ENCODE measurements around the gene MALSU1.
A peak's percentile ranks its signal among the peaks of the same experiment; 100 is the strongest.

The MALSU1 gene

GRCh38 chr7:23298885-23299769, at the start of gene MALSU1:
TSS of gene MALSU1 (plus strand) at chr7:23299339. CDS start at chr7:23299353, 14 bp downstream.
- Histone ChIP-seq H3K36me3 (ENCODE audit: control insufficient read depth in 1 of 2, insufficient read depth in 2 of 2, low read length in 2 of 2) (peaks cover 7 to 11% of the 10 kb centered on the region in 2 donors), H3K27me3 (ENCODE audit: control insufficient read depth in 1 of 2, insufficient read depth in 2 of 2, low read length in 2 of 2) (no peaks in the 10 kb centered on the region), H3K4me3 (ENCODE audit: low read depth in 1 of 2, low read length in 2 of 2) (peak within 1 kb of the TSS; percentile 86 to 91), H3K9ac (ENCODE audit: low read depth in 1 of 2, low read length in 2 of 2) (peak within 1 kb of the TSS; percentile 81 to 86), H3K4me1 (ENCODE audit: control insufficient read depth in 1 of 2, insufficient read depth in 2 of 2, low read length in 2 of 2) (peaks cover 16% of the 10 kb centered on the region in 2 donors), H3K27ac (ENCODE audit: low read depth, low read length) (peak within 1 kb of the TSS; percentile 61), H3K9me3 (ENCODE audit: control insufficient read depth in 1 of 2, low read length in 2 of 2) (no peaks in the 10 kb centered on the region)

GRCh38 chr7:23249486-23249885, 49.7 kb upstream of the MALSU1 start:
- no peak overlapping the region for H3K9ac ChIP-seq (ENCODE audit: low read depth in 1 of 2, low read length in 2 of 2)
- H3K36me3 ChIP-seq (ENCODE audit: control insufficient read depth in 1 of 2, insufficient read depth in 2 of 2, low read length in 2 of 2) = no peaks in the 10 kb centered on the region
- no peak overlapping the region for H3K4me3 ChIP-seq (ENCODE audit: low read depth in 1 of 2, low read length in 2 of 2)
- no peak overlapping the region for H3K27ac ChIP-seq (ENCODE audit: low read depth, low read length)
- H3K9me3 ChIP-seq (ENCODE audit: control insufficient read depth in 1 of 2, low read length in 2 of 2) = no peaks in the 10 kb centered on the region
- H3K27me3 ChIP-seq (ENCODE audit: control insufficient read depth in 1 of 2, insufficient read depth in 2 of 2, low read length in 2 of 2) = peaks cover 25 to 32% of the 10 kb centered on the region in 2 donors
- no peaks in the 10 kb centered on the region for H3K4me1 ChIP-seq (ENCODE audit: control insufficient read depth in 1 of 2, insufficient read depth in 2 of 2, low read length in 2 of 2)

- no peak overlapping the region for H3K4me3 ChIP-seq (ENCODE audit: low read depth in 1 of 2, low read length in 2 of 2)
- no peaks in the 10 kb centered on the region for H3K9me3 ChIP-seq (ENCODE audit: control insufficient read depth in 1 of 2, low read length in 2 of 2)
- no peak overlapping the region for H3K9ac ChIP-seq (ENCODE audit: low read depth in 1 of 2, low read length in 2 of 2)
- no peaks in the 10 kb centered on the region for H3K36me3 ChIP-seq (ENCODE audit: control insufficient read depth in 1 of 2, insufficient read depth in 2 of 2, low read length in 2 of 2)
- no peak overlapping the region for H3K27ac ChIP-seq (ENCODE audit: low read depth, low read length)
- H3K4me1 ChIP-seq (ENCODE audit: control insufficient read depth in 1 of 2, insufficient read depth in 2 of 2, low read length in 2 of 2) = no peaks in the 10 kb centered on the region
- peaks cover 2 to 7% of the 10 kb centered on the region in 2 donors for H3K27me3 ChIP-seq (ENCODE audit: control insufficient read depth in 1 of 2, insufficient read depth in 2 of 2, low read length in 2 of 2)
Measured at GRCh38 chr7:23254051-23254681, 45.0 kb upstream of the MALSU1 start.

- H3K36me3 ChIP-seq (ENCODE audit: control insufficient read depth in 1 of 2, insufficient read depth in 2 of 2, low read length in 2 of 2) = no peaks in the 10 kb centered on the region
Measured at GRCh38 chr7:23256731-23257130, 42.4 kb upstream of the MALSU1 start.

GRCh38 chr7:23260371-23260770, 38.8 kb upstream of the MALSU1 start:
- Histone ChIP-seq H3K9ac (ENCODE audit: low read depth in 1 of 2, low read length in 2 of 2) (no peak overlapping the region), H3K4me3 (ENCODE audit: low read depth in 1 of 2, low read length in 2 of 2) (no peak overlapping the region), H3K27me3 (ENCODE audit: control insufficient read depth in 1 of 2, insufficient read depth in 2 of 2, low read length in 2 of 2) (peaks cover 0 to 7% of the 10 kb centered on the region in 2 donors), H3K36me3 (ENCODE audit: control insufficient read depth in 1 of 2, insufficient read depth in 2 of 2, low read length in 2 of 2) (no peaks in the 10 kb centered on the region), H3K9me3 (ENCODE audit: control insufficient read depth in 1 of 2, low read length in 2 of 2) (no peaks in the 10 kb centered on the region), H3K27ac (ENCODE audit: low read depth, low read length) (no peak overlapping the region), H3K4me1 (ENCODE audit: control insufficient read depth in 1 of 2, insufficient read depth in 2 of 2, low read length in 2 of 2) (no peaks in the 10 kb centered on the region)

More at GRCh38 chr7:23256731-23257130, 42.4 kb upstream of the MALSU1 start:
- no peak overlapping the region for H3K9ac ChIP-seq (ENCODE audit: low read depth in 1 of 2, low read length in 2 of 2)
- no peaks in the 10 kb centered on the region for H3K9me3 ChIP-seq (ENCODE audit: control insufficient read depth in 1 of 2, low read length in 2 of 2)
- no peaks in the 10 kb centered on the region for H3K4me1 ChIP-seq (ENCODE audit: control insufficient read depth in 1 of 2, insufficient read depth in 2 of 2, low read length in 2 of 2)
- H3K27ac ChIP-seq (ENCODE audit: low read depth, low read length) = no peak overlapping the region
- H3K27me3 ChIP-seq (ENCODE audit: control insufficient read depth in 1 of 2, insufficient read depth in 2 of 2, low read length in 2 of 2) = peaks cover 2 to 12% of the 10 kb centered on the region in 2 donors
- H3K4me3 ChIP-seq (ENCODE audit: low read depth in 1 of 2, low read length in 2 of 2) = no peak overlapping the region

GRCh38 chr7:23261843-23262452, 37.2 kb upstream of the MALSU1 start:
- no peaks in the 10 kb centered on the region for H3K9me3 ChIP-seq (ENCODE audit: control insufficient read depth in 1 of 2, low read length in 2 of 2)
- no peak overlapping the region for H3K9ac ChIP-seq (ENCODE audit: low read depth in 1 of 2, low read length in 2 of 2)
- H3K36me3 ChIP-seq (ENCODE audit: control insufficient read depth in 1 of 2, insufficient read depth in 2 of 2, low read length in 2 of 2) = no peaks in the 10 kb centered on the region
- H3K27ac ChIP-seq (ENCODE audit: low read depth, low read length) = no peak overlapping the region
- no peak overlapping the region for H3K4me3 ChIP-seq (ENCODE audit: low read depth in 1 of 2, low read length in 2 of 2)
- H3K4me1 ChIP-seq (ENCODE audit: control insufficient read depth in 1 of 2, insufficient read depth in 2 of 2, low read length in 2 of 2) = no peaks in the 10 kb centered on the region
- H3K27me3 ChIP-seq (ENCODE audit: control insufficient read depth in 1 of 2, insufficient read depth in 2 of 2, low read length in 2 of 2) = peaks cover 0 to 7% of the 10 kb centered on the region in 2 donors

- no peak overlapping the region for H3K27ac ChIP-seq (ENCODE audit: low read depth, low read length)
- no peaks in the 10 kb centered on the region for H3K36me3 ChIP-seq (ENCODE audit: control insufficient read depth in 1 of 2, insufficient read depth in 2 of 2, low read length in 2 of 2)
- peaks cover 0 to 4% of the 10 kb centered on the region in 2 donors for H3K27me3 ChIP-seq (ENCODE audit: control insufficient read depth in 1 of 2, insufficient read depth in 2 of 2, low read length in 2 of 2)
- no peak overlapping the region for H3K9ac ChIP-seq (ENCODE audit: low read depth in 1 of 2, low read length in 2 of 2)
- H3K4me3 ChIP-seq (ENCODE audit: low read depth in 1 of 2, low read length in 2 of 2) = no peak overlapping the region
- H3K9me3 ChIP-seq (ENCODE audit: control insufficient read depth in 1 of 2, low read length in 2 of 2) = no peaks in the 10 kb centered on the region
- no peaks in the 10 kb centered on the region for H3K4me1 ChIP-seq (ENCODE audit: control insufficient read depth in 1 of 2, insufficient read depth in 2 of 2, low read length in 2 of 2)
Measured at GRCh38 chr7:23264916-23265458, 34.2 kb upstream of the MALSU1 start.

GRCh38 chr7:23266918-23267317, 32.2 kb upstream of the MALSU1 start:
- H3K9me3 ChIP-seq (ENCODE audit: control insufficient read depth in 1 of 2, low read length in 2 of 2) = no peaks in the 10 kb centered on the region
- H3K4me3 ChIP-seq (ENCODE audit: low read depth in 1 of 2, low read length in 2 of 2) = no peak overlapping the region
- no peaks in the 10 kb centered on the region for H3K4me1 ChIP-seq (ENCODE audit: control insufficient read depth in 1 of 2, insufficient read depth in 2 of 2, low read length in 2 of 2)
- no peaks in the 10 kb centered on the region for H3K27me3 ChIP-seq (ENCODE audit: control insufficient read depth in 1 of 2, insufficient read depth in 2 of 2, low read length in 2 of 2)
- H3K27ac ChIP-seq (ENCODE audit: low read depth, low read length) = no peak overlapping the region
- no peaks in the 10 kb centered on the region for H3K36me3 ChIP-seq (ENCODE audit: control insufficient read depth in 1 of 2, insufficient read depth in 2 of 2, low read length in 2 of 2)
- H3K9ac ChIP-seq (ENCODE audit: low read depth in 1 of 2, low read length in 2 of 2) = no peak overlapping the region

- no peaks in the 10 kb centered on the region for H3K27me3 ChIP-seq (ENCODE audit: control insufficient read depth in 1 of 2, insufficient read depth in 2 of 2, low read length in 2 of 2)
- no peak overlapping the region for H3K4me3 ChIP-seq (ENCODE audit: low read depth in 1 of 2, low read length in 2 of 2)
- H3K36me3 ChIP-seq (ENCODE audit: control insufficient read depth in 1 of 2, insufficient read depth in 2 of 2, low read length in 2 of 2) = no peaks in the 10 kb centered on the region
- no peaks in the 10 kb centered on the region for H3K4me1 ChIP-seq (ENCODE audit: control insufficient read depth in 1 of 2, insufficient read depth in 2 of 2, low read length in 2 of 2)
- H3K9ac ChIP-seq (ENCODE audit: low read depth in 1 of 2, low read length in 2 of 2) = no peak overlapping the region
- H3K9me3 ChIP-seq (ENCODE audit: control insufficient read depth in 1 of 2, low read length in 2 of 2) = no peaks in the 10 kb centered on the region
- no peak overlapping the region for H3K27ac ChIP-seq (ENCODE audit: low read depth, low read length)
Measured at GRCh38 chr7:23267357-23267756, 31.8 kb upstream of the MALSU1 start.

- H3K4me1 ChIP-seq (ENCODE audit: control insufficient read depth in 1 of 2, insufficient read depth in 2 of 2, low read length in 2 of 2) = no peaks in the 10 kb centered on the region
- H3K27me3 ChIP-seq (ENCODE audit: control insufficient read depth in 1 of 2, insufficient read depth in 2 of 2, low read length in 2 of 2) = no peaks in the 10 kb centered on the region
- H3K9me3 ChIP-seq (ENCODE audit: control insufficient read depth in 1 of 2, low read length in 2 of 2) = no peaks in the 10 kb centered on the region
- H3K27ac ChIP-seq (ENCODE audit: low read depth, low read length) = no peak overlapping the region
- no peak overlapping the region for H3K9ac ChIP-seq (ENCODE audit: low read depth in 1 of 2, low read length in 2 of 2)
- no peaks in the 10 kb centered on the region for H3K36me3 ChIP-seq (ENCODE audit: control insufficient read depth in 1 of 2, insufficient read depth in 2 of 2, low read length in 2 of 2)
- H3K4me3 ChIP-seq (ENCODE audit: low read depth in 1 of 2, low read length in 2 of 2) = no peak overlapping the region
Measured at GRCh38 chr7:23268167-23268566, 31.0 kb upstream of the MALSU1 start.
